ENCODE data around the gene CDK19.

Gene CDK19

GRCh38 chr6:110621061-110621460 is 194.2 kb downstream of the CDK19 start:
- in situ Hi-C loops (cut with MboI; ENCODE audit: low sequenced_read_pairs, unreplicated experiment), result no loop called here
- no peak for TF ChIP-seq CTCF (IDR thresholded peaks at IDR 0.05; ENCODE audit: borderline replicate concordance, control extremely low read depth, extremely low read depth, insufficient read depth, missing control alignments)
- no peak for DNase-seq (ENCODE audit: low spot score)

GRCh38 chr6:110620065-110620464 is 195.2 kb downstream of the CDK19 start:
- in situ Hi-C loops (cut with MboI; ENCODE audit: low sequenced_read_pairs, unreplicated experiment), result no loop called here
- TF ChIP-seq CTCF (IDR thresholded peaks at IDR 0.05; ENCODE audit: borderline replicate concordance, control extremely low read depth, extremely low read depth, insufficient read depth, missing control alignments), result no peak
- DNase-seq (ENCODE audit: low spot score), result no peak

GRCh38 chr6:110619275-110619908 is 195.9 kb downstream of the CDK19 start:
- in situ Hi-C loops (cut with MboI; ENCODE audit: low sequenced_read_pairs, unreplicated experiment), result no loop called here
- no peak for TF ChIP-seq CTCF (IDR thresholded peaks at IDR 0.05; ENCODE audit: borderline replicate concordance, control extremely low read depth, extremely low read depth, insufficient read depth, missing control alignments)
- DNase-seq (ENCODE audit: low spot score), result no peak

GRCh38 chr6:110618591-110619267 is 196.5 kb downstream of the CDK19 start:
- in situ Hi-C loops (cut with MboI; ENCODE audit: low sequenced_read_pairs, unreplicated experiment), result no loop called here
- peak; percentile 28 for DNase-seq (ENCODE audit: low spot score)
- no peak for TF ChIP-seq CTCF (IDR thresholded peaks at IDR 0.05; ENCODE audit: borderline replicate concordance, control extremely low read depth, extremely low read depth, insufficient read depth, missing control alignments)

- TF ChIP-seq CTCF (IDR thresholded peaks at IDR 0.05; ENCODE audit: borderline replicate concordance, control extremely low read depth, extremely low read depth, insufficient read depth, missing control alignments), result no peak
- in situ Hi-C loops (cut with MboI; ENCODE audit: low sequenced_read_pairs, unreplicated experiment), result no loop called here
- DNase-seq (ENCODE audit: low spot score), result peak; percentile 43
These were observed 198.2 kb downstream of the CDK19 start for GRCh38 chr6:110617057-110617456.

- in situ Hi-C loops (cut with MboI; ENCODE audit: low sequenced_read_pairs, unreplicated experiment), result no loop called here
- no peak for DNase-seq (ENCODE audit: low spot score)
- no peak for TF ChIP-seq CTCF (IDR thresholded peaks at IDR 0.05; ENCODE audit: borderline replicate concordance, control extremely low read depth, extremely low read depth, insufficient read depth, missing control alignments)
These were observed 199.5 kb downstream of the CDK19 start for GRCh38 chr6:110615722-110616121.

All from GM13976 (cell line).